Activated CD8-positive, alpha-beta T cell treated with anti-CD3 and anti-CD28 coated beads, Interleukin-2, amount 10 ng/mL, durations not matched to agents 7 days and 5 days (primary cell): ENCODE results near the gene CAMKK1. TPM values are rescaled to one million over a fixed set of nuclear protein-coding genes. Genes with fewer than 3 reads are reported as not detected.

Source experiments
- ATAC-seq: fragments of 150-1000 bp; cut with Tn5 transposase; one replicate; pipeline ENCODE4 v1.10.0; 2021; ENCODE audit warnings: moderate library complexity
- CTCF ChIA-PET: fragments of 350-600 bp; sonication (Branson Sonifier 250); formaldehyde crosslinking; loops from one replicate; lab custom pipeline; 2021; ENCODE audit warnings: antibody characterized with exemption; lab: Charles Lee
- POLR2A ChIA-PET: fragments of 350-600 bp; sonication (Branson Sonifier 250); formaldehyde crosslinking; loops from one replicate; lab custom pipeline; 2021; ENCODE audit warnings: antibody characterized with exemption; lab: Charles Lee
- DNase-seq: peaks from one replicate; pipeline ENCODE4 v3.0.0-alpha.2; 2020
- H3K27ac Mint-ChIP-seq: one replicate; pipeline ENCODE4 v1.8.0; 2021; ENCODE audit warnings: mild to moderate bottlenecking, mixed read lengths
- H3K27me3 Mint-ChIP-seq: one replicate; pipeline ENCODE4 v1.8.0; 2021; ENCODE audit warnings: low read depth, mixed read lengths
- H3K36me3 Mint-ChIP-seq: one replicate; pipeline ENCODE4 v1.8.0; 2021; ENCODE audit warnings: low read depth, mixed read lengths
- H3K4me1 Mint-ChIP-seq: one replicate; pipeline ENCODE4 v1.8.0; 2021; ENCODE audit warnings: low read depth, mixed read lengths
- H3K4me3 Mint-ChIP-seq: one replicate; pipeline ENCODE4 v1.8.0; 2021; ENCODE audit warnings: mild to moderate bottlenecking, mixed read lengths
- H3K9me3 Mint-ChIP-seq: one replicate; pipeline ENCODE4 v1.8.0; 2022; ENCODE audit warnings: mixed read lengths; ENCODE audit not compliant: insufficient read depth
- total RNA-seq, 2 experiments: library from RNA; stranded (reverse); gene quantifications; one replicate each; pipeline ENCODE4 v1.2.3, GENCODE V29; 2021

CAMKK1 gene
- total RNA-seq, 2 experiments from 2014 or later = 3.3 to 4.0 TPM

DNA sequence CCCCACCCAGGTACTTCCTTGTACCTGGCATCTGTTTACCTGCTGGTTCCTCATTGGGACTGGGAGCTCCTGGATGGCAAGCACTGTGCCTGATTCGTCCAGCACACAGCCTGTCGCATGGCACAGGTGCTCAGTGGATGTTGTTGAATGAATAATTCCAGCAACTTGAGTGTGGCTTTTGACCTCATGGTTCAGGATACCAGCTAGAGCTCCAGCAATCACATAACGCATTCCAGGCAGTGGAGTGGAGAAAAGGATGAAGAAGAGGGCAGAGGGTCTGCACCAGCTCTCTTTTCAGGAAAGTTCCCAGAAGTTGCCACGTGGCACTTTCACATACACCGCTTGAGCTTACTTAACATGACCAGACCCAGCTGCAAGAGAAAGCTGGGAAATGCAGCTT is 1.3 kb upstream of the CAMKK1 start:
- ChIA-PET CTCF (interaction anchor here (0.8 to 3.2 kb wide), 8 partner anchors 13 to 157 kb away, joined by 3 to 28 read pairs (median 4); partner anchors contain the start of gene NCBP3), POLR2A (interaction anchor here (1.0 kb wide), 1 partner anchor 9 kb away, joined by 3 read pairs; no protein-coding TSS in a partner anchor)
- Mint-ChIP-seq H3K27ac (peak overlapping the region; percentile 86), H3K9me3 (no peaks in the 10 kb centered on the region), H3K4me1 (peaks cover 26% of the 10 kb centered on the region), H3K36me3 (no peaks in the 10 kb centered on the region), H3K27me3 (peaks cover 2% of the 10 kb centered on the region), H3K4me3 (peak overlapping the region; percentile 73)
- ATAC-seq (no peak), DNase-seq (no peak)

- Mint-ChIP-seq H3K36me3 (no peaks in the 10 kb centered on the region), H3K9me3 (no peaks in the 10 kb centered on the region), H3K4me1 (peaks cover 26% of the 10 kb centered on the region), H3K27ac (peak overlapping the region; percentile 86), H3K27me3 (peaks cover 2% of the 10 kb centered on the region), H3K4me3 (peak overlapping the region; percentile 73)
- ChIA-PET POLR2A (no interaction called here), CTCF (interaction anchor here (1.1 to 3.2 kb wide), 8 partner anchors 13 to 156 kb away, joined by 3 to 28 read pairs (median 4); partner anchors contain the start of gene NCBP3)
- DNase-seq = no peak
- ATAC-seq = no peak
Measured at GRCh38 chr17:3893720-3894116, 865 bp upstream of the CAMKK1 start.

DNA sequence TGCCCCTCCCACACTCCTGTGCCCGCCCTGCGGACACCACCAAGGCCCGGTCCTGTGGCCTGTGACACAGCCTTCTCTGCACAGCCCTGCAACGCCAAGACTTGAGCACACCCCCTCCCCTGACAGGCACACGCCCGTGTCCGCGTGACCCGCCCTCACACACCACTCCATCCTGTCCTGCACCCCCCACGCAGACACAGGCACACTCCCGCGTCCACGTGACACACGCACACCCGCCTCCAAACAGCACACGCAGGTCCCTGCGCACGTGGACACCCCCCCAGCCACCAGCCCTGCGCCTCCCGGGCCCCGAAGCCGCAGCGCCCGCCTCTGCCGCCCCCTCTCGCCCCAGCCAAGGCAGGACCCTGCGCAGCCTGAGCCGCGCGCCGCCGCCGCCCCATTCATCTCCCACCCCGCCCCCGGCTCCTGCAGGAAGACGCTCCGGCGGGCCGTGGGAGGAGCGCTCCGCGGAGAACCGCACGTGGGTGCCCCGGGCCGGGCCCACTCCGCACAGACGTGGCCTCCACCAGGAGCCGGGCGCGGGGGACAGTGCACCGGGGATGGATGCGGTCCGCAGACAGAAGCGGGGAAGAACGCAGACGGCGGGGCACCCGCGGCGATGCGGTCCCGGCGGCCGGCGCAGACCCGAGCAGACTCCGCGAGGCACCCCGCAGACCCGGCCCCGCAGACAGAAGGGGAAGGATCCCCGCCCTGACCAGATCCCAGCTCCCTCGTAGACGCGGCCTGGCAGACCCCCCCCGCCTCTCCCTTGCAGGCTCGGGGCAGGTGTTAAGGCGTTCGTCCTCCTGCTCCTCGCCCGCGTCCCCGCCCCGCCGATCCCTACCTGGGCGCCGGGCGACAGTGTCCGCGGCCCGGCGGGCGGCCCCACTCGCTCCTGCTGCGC is 506 bp downstream of the CAMKK1 start:
- CTCF ChIA-PET = interaction anchor here (0.8 to 3.2 kb wide), 4 partner anchors 21 to 153 kb away, joined by 4 to 28 read pairs (median 5); no protein-coding TSS in a partner anchor
- Mint-ChIP-seq H3K4me3 (peak overlapping the region; percentile 79), H3K9me3 (no peaks in the 10 kb centered on the region), H3K36me3 (no peaks in the 10 kb centered on the region), H3K4me1 (peaks cover 32% of the 10 kb centered on the region), H3K27me3 (peaks cover 2% of the 10 kb centered on the region), H3K27ac (peak overlapping the region; percentile 60)
- ATAC-seq = peak; percentile 44
- DNase-seq = peak; percentile 82
- POLR2A ChIA-PET = no interaction called here

GRCh38 chr17:3891626-3892094 is 1.2 kb downstream of the CAMKK1 start:
- ChIA-PET CTCF (no interaction called here), POLR2A (no interaction called here)
- no peak for ATAC-seq
- H3K9me3 Mint-ChIP-seq = no peaks in the 10 kb centered on the region
- H3K27ac Mint-ChIP-seq = no peak overlapping the region
- peaks cover 38% of the 10 kb centered on the region for H3K4me1 Mint-ChIP-seq
- H3K4me3 Mint-ChIP-seq = peak overlapping the region; percentile 79
- no peaks in the 10 kb centered on the region for H3K36me3 Mint-ChIP-seq
- DNase-seq = no peak
- H3K27me3 Mint-ChIP-seq = peaks cover 2% of the 10 kb centered on the region

- ChIA-PET POLR2A (interaction anchor here (1.1 kb wide), 1 partner anchor 44 kb away, joined by 3 read pairs; the partner anchor contains the start of gene NCBP3), CTCF (interaction anchor here (1.3 kb wide), 1 partner anchor 27 kb away, joined by 5 read pairs; no protein-coding TSS in a partner anchor)
- no peak overlapping the region for H3K4me3 Mint-ChIP-seq
- H3K36me3 Mint-ChIP-seq = no peaks in the 10 kb centered on the region
- no peak overlapping the region for H3K27ac Mint-ChIP-seq
- no peaks in the 10 kb centered on the region for H3K9me3 Mint-ChIP-seq
- H3K4me1 Mint-ChIP-seq = peaks cover 47% of the 10 kb centered on the region
- ATAC-seq (no peak), DNase-seq (no peak)
- peaks cover 2% of the 10 kb centered on the region for H3K27me3 Mint-ChIP-seq
Measured at GRCh38 chr17:3890878-3891219, 2.0 kb downstream of the CAMKK1 start.

DNA sequence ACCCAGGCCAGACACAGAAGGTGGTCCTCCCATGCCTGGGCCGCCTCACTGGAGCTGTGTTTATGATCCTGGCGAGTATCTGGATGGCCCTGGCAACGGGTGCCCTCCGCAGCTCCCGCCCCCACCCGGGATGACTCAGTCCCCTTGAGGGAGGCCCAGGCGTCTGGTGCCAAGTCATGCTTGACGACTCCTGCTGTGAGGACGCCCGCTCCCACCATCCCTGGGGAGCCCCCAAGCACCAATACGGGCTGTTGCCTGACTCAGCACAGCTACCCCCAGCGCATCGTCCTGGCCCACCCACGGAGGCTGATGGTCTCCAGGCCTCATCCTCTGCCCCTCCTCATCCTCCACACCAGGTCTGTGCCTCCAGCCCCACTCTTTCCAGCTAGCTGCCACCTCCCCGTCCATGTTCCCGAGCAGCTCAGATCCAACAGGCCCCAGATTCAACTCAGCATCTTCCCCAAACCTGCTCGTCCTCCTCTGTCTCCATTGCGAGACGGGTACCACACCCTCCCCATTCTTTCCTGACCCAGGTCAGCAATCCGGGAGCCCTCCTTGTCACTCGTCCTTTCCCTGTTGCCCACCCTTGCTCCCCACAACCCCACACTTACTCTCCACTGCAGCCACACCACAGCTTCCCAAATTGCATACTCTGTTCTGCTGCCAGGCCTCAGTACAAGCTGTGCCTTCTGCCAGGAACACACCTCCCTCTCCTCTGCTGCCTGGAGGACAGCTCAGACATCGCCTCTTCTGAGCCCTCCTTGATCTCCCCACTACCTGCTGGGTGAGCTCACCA is 2.6 kb downstream of the CAMKK1 start:
- DNase-seq = no peak
- no peak overlapping the region for H3K4me3 Mint-ChIP-seq
- POLR2A ChIA-PET = interaction anchor here (1.1 kb wide), 1 partner anchor 44 kb away, joined by 3 read pairs; the partner anchor contains the start of gene NCBP3
- CTCF ChIA-PET = interaction anchor here (1.3 kb wide), 1 partner anchor 27 kb away, joined by 5 read pairs; no protein-coding TSS in a partner anchor
- no peak for ATAC-seq
- no peaks in the 10 kb centered on the region for H3K36me3 Mint-ChIP-seq
- H3K27me3 Mint-ChIP-seq = peaks cover 2% of the 10 kb centered on the region
- no peaks in the 10 kb centered on the region for H3K9me3 Mint-ChIP-seq
- no peak overlapping the region for H3K27ac Mint-ChIP-seq
- peaks cover 47% of the 10 kb centered on the region for H3K4me1 Mint-ChIP-seq

DNA sequence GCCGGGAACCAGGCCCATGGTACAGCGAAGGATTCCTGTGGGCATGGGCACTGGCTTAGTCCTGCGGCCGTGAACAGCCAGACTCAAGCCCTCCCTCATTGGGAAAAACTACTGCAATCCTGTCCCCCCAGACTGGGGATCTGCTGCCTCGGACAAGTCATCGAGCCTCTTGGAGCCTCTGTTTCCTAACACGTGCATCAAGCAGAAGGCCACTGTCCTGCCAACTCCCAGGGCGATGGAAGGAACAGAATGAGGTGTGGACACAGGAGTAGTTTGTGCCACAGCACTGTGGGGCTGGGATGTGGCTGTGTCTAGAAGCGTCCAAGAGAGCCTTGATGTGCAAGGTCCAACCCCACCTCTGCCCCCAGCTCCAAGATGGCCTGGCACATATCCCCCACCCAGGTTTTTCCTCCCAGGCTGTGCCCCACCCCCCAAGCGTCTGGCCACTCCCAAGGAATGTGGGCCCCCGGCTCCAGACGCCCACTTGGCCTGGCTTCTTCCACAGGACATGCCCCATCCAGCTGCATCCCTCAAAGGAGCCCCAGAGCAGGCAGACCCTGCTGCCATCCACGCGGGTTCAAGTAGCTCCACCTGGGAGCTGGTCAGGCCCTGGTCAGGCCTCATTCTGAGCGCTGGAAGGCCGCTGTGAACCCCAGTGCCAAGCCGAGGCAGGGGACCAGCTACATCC is 3.4 kb downstream of the CAMKK1 start:
- H3K27me3 Mint-ChIP-seq = peaks cover 2% of the 10 kb centered on the region
- no peak overlapping the region for H3K27ac Mint-ChIP-seq
- CTCF ChIA-PET = interaction anchor here (1.3 kb wide), 1 partner anchor 26 kb away, joined by 5 read pairs; no protein-coding TSS in a partner anchor
- no peaks in the 10 kb centered on the region for H3K36me3 Mint-ChIP-seq
- peaks cover 45% of the 10 kb centered on the region for H3K4me1 Mint-ChIP-seq
- no peaks in the 10 kb centered on the region for H3K9me3 Mint-ChIP-seq
- POLR2A ChIA-PET = interaction anchor here (1.1 kb wide), 1 partner anchor 43 kb away, joined by 3 read pairs; the partner anchor contains the start of gene NCBP3
- no peak overlapping the region for H3K4me3 Mint-ChIP-seq
- ATAC-seq = no peak
- DNase-seq = no peak

DNA sequence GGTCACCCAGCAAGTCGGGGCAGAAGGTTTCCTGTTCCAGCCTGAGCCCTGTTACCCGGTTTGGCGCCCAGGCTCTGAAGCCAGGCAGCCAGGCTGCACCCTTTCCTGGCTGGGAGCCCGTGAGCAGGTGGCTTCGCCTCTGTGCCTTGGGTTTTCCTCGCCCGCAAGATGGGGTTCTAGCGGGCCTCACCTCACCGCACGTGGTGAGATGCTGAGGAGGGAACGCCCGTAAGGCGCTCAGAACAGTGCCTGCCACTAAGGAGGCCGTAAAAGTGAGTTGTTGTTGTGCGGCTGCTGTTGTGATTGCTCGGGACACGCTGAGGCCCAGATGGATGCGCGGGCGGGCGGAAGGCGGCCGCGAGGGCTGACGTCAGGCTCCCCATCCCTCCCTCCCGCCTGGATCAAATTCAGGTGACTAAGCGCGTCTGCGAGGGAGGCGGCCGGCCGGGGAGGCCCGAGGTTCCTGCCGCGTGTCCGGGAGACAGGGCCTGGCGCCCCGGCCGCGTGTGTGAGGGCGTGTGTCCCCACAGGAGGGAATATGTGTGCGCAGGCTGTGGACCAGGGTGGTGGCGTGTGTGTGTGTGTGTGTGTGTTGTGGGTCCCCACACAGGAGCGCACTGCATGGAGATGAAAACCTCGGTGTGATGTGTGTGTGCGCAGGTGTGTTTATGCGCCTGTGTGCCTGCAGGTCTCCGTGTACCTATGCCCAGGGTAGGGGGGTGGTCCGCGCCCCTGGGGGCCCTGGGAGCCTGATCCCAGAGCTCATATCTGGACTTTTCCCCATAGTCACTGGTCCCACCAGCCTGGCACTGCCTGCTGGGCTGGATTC is 4.3 kb downstream of the CAMKK1 start:
- Mint-ChIP-seq H3K4me1 (peaks cover 38% of the 10 kb centered on the region), H3K9me3 (no peaks in the 10 kb centered on the region), H3K27ac (peak overlapping the region; percentile 39), H3K27me3 (peaks cover 2% of the 10 kb centered on the region), H3K36me3 (no peaks in the 10 kb centered on the region), H3K4me3 (no peak overlapping the region)
- no peak for DNase-seq
- POLR2A ChIA-PET = no interaction called here
- no peak for ATAC-seq
- CTCF ChIA-PET = no interaction called here

GRCh38 chr17:3887804-3888203 is 5.0 kb downstream of the CAMKK1 start:
- no peaks in the 10 kb centered on the region for H3K9me3 Mint-ChIP-seq
- peaks cover 2% of the 10 kb centered on the region for H3K36me3 Mint-ChIP-seq
- POLR2A ChIA-PET = no interaction called here
- CTCF ChIA-PET = no interaction called here
- H3K27ac Mint-ChIP-seq = peak overlapping the region; percentile 48
- ATAC-seq = no peak
- H3K4me3 Mint-ChIP-seq = no peak overlapping the region
- H3K27me3 Mint-ChIP-seq = peaks cover 2% of the 10 kb centered on the region
- peaks cover 39% of the 10 kb centered on the region for H3K4me1 Mint-ChIP-seq
- no peak for DNase-seq

DNA sequence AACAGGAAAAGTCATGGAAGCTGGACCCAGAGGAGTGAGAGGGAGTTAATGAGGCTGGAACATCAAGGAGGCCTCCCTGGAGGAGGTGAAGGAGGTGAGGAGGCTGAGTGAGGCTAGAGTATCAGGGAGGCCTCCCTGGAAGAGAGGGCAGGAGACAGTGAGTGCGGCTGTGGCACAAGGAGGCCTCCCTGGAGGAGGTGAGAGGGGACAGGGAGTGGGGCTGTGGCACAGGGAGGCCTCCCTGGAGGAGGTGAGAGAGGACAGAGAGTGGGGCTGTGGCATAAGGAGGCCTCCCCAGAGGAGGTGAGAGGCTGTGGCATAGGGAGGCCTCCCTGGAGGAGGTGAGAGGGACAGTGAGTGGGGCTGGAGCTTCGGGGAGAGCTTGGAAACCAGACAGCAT is 5.5 kb downstream of the CAMKK1 start:
- POLR2A ChIA-PET = no interaction called here
- Mint-ChIP-seq H3K4me3 (peak overlapping the region; percentile 53), H3K36me3 (peaks cover 2% of the 10 kb centered on the region), H3K27me3 (peaks cover 2% of the 10 kb centered on the region), H3K27ac (peak overlapping the region; percentile 89), H3K9me3 (no peaks in the 10 kb centered on the region), H3K4me1 (peaks cover 43% of the 10 kb centered on the region)
- no peak for DNase-seq
- CTCF ChIA-PET = no interaction called here
- no peak for ATAC-seq
